ENCODE measurements around the gene RHBDF1.

- TF ChIP-seq POLR2A (IDR thresholded peaks at IDR 0.05; ENCODE audit: low read depth, low read length) (no peak), ZNF687 (IDR thresholded peaks at IDR 0.05) (no peak), POLR2AphosphoS5 (IDR thresholded peaks at IDR 0.05; ENCODE audit: low read length) (no peak), BHLHE40 (IDR thresholded peaks at IDR 0.05; ENCODE audit: borderline replicate concordance in 1 of 2, low read depth in 2 of 2, low read length in 1 of 2) (no peak), SP1 (IDR thresholded peaks at IDR 0.05; ENCODE audit: low read depth, low read length) (no peak), RFX5 (IDR thresholded peaks at IDR 0.05; ENCODE audit: low read depth, low read length) (no peak), BACH1 (IDR thresholded peaks at IDR 0.05; ENCODE audit: borderline replicate concordance) (no peak), NR2C2 (IDR thresholded peaks at IDR 0.05; ENCODE audit: borderline replicate concordance, control insufficient read depth, insufficient read length, low read depth) (no peak), EZH2 (IDR thresholded peaks at IDR 0.05; ENCODE audit: borderline replicate concordance, control insufficient read depth, low read depth, low read length) (no peak), YY1 (IDR thresholded peaks at IDR 0.05; ENCODE audit: low read depth, low read length) (no peak), TAF1 (IDR thresholded peaks at IDR 0.05; ENCODE audit: borderline replicate concordance, low read depth, low read length) (no peak)
Observed at GRCh38 chr16:76535-77272, 4.3 kb upstream of the RHBDF1 start.
